PC-3 (cell line): ENCODE results near the gene ANKIB1.

ENCODE experiments used
- EZH2 ChIP-seq: fragments of 300-600 bp; sonication (generic); IDR thresholded peaks from one replicate; pipeline ENCODE4 v1.6.1; 2017; ENCODE audit warnings: antibody characterized with exemption, mild to moderate bottlenecking, low read length; ENCODE audit not compliant: unreplicated experiment
- TF ChIP-seq, protein P1 (sequence below): fragments of 300-600 bp; sonication (generic); conservative IDR thresholded peaks from 2 replicates; pipeline ENCODE4 v1.5.1; 2017; ENCODE audit warnings: antibody characterized with exemption, low read depth, mild to moderate bottlenecking, low read length

- TF ChIP-seq, protein P1, sequence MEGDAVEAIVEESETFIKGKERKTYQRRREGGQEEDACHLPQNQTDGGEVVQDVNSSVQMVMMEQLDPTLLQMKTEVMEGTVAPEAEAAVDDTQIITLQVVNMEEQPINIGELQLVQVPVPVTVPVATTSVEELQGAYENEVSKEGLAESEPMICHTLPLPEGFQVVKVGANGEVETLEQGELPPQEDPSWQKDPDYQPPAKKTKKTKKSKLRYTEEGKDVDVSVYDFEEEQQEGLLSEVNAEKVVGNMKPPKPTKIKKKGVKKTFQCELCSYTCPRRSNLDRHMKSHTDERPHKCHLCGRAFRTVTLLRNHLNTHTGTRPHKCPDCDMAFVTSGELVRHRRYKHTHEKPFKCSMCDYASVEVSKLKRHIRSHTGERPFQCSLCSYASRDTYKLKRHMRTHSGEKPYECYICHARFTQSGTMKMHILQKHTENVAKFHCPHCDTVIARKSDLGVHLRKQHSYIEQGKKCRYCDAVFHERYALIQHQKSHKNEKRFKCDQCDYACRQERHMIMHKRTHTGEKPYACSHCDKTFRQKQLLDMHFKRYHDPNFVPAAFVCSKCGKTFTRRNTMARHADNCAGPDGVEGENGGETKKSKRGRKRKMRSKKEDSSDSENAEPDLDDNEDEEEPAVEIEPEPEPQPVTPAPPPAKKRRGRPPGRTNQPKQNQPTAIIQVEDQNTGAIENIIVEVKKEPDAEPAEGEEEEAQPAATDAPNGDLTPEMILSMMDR = no peak
- no peak for TF ChIP-seq EZH2
These were observed 51.2 kb downstream of the ANKIB1 start for GRCh38 chr7:92296880-92297445.
